Suppressor macrophage (primary cell): ENCODE measurements around the gene APOBR.
"Not testable (repeated sequence)": the region's sequence is repeated elsewhere in the genome, so short reads cannot be mapped to it uniquely, and the experiment has no call there.

Source experiments
- DNase-seq, 4 experiments: peaks; one replicate each; pipeline ENCODE4 v3.0.0-alpha.2; 2020 to 2022
- total RNA-seq, 17 experiments: gene quantifications; one replicate each; lab custom pipeline; 2026; ENCODE audit warnings: mixed read lengths in 6 of 17, inconsistent platforms in 3 of 17; lab: John Stamatoyannopoulos, UW

APOBR gene
- 13.0 to 104 (median 56.1) reads per million in 17 experiments for total RNA-seq

GRCh38 chr16:28494121-28494851, at the start of gene APOBR:
TSS of gene APOBR (plus strand) at chr16:28494643. CDS start at chr16:28494682, 39 bp downstream.
- DNase-seq: peak; percentile 94 to 98 (median 94)

GRCh38 chr16:28446388-28446787, 48.1 kb upstream of the APOBR start:
- not testable (repeated sequence) for DNase-seq

- DNase-seq: not testable (repeated sequence)
Observed at GRCh38 chr16:28447081-28447480, 47.4 kb upstream of the APOBR start.

DNA sequence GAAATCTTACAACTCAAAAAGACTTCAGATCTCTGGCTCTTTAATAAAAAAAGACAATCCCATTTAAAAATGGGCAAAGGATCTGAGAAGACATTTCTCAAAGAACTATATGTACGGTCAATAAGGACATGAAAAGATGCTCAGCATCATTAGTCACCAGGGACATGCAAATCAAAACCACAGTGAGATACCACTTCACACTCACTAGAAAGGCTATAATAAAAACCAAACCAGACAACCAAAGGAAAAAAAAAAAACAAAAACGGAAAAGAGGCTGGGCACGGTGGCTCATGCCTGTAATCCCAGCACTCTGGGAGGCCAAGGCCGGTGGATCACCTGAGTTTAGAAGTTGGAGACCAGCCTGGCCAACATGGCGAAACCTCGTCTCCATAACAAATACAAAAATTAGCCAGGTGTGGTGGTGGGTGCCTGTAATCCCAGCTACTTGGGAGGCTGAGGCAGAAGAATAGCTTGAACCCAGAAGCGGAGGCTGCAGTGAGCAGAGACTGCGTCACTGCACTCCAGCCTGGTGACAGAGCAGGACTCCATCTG, 20.7 kb upstream of the APOBR start:
- no peak for DNase-seq

GRCh38 chr16:28475221-28475620, 19.2 kb upstream of the APOBR start:
- DNase-seq: no peak

- DNase-seq: no peak
Observed at GRCh38 chr16:28477311-28477920, 17.0 kb upstream of the APOBR start.

DNA sequence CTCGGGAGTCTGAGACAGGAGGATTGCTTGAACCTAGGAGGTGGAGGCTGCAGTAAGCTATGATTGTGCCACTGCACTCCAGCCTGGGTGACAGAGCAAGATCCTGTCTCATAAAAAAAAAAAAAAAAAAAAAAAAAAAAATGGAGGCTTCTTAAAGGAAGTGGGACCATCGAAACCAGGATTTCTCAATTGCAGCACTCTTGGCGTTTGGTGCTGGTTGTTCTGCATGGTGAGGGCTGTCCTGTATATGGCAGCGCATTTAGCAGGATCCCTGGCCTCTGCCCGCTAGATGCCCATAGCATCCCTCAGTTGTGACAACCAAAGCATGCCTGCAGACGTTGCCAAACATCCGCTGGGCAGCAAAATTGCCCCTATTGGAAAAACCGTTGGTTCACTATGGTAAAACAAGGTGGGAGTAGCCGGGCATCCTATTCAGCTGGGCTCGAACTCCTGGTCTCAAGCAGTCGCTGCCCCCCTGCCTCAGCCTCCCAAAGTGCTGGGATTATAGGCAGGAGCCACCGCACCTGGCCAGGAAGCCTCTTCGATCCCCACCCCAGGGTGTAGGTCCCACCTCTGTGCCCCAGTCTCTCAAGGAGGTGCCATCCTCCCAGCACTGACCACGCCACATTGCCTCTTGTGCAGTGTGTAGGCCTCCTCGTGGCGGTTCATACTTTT, 15.8 kb upstream of the APOBR start:
- DNase-seq: peak; percentile 14 to 66 (median 54)

DNA sequence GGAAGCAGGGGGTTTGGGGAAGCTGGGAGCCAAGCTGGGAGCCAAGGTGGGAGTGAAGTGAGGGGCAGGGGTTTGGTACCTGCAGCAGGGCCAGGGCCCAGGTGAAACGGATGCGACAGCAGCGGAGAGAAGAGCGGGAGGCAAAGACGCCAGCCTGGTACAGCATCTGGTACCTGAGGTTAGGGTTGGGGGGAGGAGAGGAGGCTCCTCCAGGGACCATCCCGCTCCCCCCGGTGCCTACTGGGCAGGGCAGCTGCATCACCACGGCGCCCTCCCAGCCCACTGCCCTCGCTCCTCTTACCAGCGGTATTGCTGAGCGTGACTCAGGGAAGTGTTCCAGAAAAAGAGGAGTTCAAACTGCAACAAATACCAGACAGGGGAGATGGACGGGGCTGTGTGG, 12.4 kb upstream of the APOBR start:
- no peak for DNase-seq

DNA sequence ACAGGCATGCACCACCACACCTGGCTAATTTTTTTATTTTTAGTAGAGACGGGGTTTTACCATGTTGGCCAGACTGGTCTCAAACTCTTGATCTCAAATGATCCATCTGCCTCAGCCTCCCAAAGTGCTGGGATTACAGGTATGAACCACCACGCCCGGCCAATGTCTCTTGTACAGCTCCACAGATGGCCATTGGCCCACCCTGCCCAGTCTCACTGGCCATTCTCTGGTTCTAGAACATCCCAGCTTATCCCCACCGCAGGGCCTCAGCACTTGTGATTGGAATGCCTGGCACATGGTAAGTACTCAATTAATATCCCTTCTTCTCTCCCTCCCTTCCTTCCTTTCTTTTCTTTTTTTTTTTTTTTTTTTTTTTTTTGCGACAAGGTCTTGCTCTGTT, 11.1 kb upstream of the APOBR start:
- not testable (repeated sequence) for DNase-seq

DNA sequence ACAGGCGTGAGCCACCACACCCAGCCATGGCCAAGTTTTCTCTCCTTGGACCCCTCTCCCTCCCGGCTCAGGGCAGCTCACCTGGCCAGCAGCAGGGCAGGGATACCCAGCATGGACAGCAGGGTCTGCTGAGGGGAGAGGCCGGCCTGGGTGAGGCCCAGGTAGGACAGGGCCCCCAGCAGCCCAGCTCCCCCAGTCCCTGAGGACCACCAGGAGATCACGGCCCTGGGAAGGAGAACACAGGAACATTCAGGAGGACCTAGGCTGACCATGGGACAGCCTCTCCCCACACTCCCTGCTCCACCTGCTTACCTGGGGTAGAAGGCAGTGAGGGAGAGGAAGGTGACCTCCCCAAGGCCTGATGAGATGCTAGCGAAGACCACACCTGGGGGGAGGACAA, 8.2 kb upstream of the APOBR start:
- DNase-seq: no peak

DNA sequence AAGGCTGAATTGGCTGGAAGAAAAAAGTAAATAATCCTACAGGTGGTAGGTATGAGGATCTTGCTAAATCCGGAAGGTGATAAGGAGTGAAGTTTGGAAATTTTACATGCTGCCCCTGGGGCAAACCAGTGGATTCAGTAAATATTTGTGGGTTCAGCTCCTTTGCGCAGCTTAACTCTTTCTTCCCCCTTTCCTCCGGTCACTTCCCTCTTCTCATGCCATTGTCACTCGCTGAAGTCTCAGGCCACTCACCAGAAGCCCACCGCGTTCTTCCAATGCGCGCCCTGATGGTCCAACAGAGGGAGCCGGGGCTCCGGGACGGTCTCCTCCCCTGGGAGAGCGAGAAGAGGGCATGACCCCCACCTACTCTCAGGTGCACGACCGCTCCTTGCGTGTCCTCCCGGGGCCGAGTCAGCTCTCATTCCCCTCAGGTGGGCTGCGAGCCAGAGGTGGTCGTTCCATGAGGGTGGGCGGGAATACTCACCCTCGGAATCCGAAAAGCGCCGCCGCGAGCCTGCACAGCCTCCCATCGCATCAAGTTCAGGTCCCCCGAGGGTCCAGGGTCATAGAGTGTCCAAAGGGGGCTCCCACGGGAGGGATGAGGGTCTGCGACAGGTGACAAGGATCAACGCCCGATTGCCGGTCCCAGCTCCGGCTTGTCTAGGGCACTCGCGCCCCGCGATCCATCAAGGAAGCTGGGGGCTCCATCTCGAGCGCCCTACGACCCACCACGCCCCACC, 3.0 kb upstream of the APOBR start:
- peak; percentile 55 to 74 (median 68) for DNase-seq

DNA sequence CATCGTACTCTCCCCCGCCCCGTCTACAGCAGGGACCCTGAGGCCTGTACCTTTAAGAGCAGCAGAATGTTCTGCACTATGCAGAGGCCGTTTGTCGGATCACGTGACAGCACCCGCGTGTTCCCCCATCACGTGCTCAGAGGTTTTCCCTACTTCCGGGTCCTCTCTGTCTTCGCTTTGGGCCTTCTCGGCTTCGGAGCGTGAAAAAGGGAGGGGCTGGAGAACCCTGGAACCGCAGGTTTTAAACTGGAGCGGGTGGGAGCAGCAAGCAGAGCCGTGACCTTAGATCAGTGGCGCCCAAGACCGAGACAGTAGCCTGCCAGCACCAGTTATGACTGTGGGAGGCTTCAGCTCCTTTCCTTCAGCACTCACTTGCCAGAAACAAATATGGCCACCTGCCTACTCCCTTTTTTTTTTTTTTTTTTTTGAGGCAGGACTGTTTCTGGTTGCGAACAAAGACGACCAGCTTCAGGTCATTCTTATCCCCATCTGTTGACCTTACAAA, 2.4 kb upstream of the APOBR start, which contains the start of gene CLN3:
Gene CLN3, minus strand, starts transcription at position 105 of the 505 bp plus-strand sequence. CDS start 315 bp downstream, outside the sequence.
- DNase-seq: peak; percentile 93 to 98 (median 96)

DNA sequence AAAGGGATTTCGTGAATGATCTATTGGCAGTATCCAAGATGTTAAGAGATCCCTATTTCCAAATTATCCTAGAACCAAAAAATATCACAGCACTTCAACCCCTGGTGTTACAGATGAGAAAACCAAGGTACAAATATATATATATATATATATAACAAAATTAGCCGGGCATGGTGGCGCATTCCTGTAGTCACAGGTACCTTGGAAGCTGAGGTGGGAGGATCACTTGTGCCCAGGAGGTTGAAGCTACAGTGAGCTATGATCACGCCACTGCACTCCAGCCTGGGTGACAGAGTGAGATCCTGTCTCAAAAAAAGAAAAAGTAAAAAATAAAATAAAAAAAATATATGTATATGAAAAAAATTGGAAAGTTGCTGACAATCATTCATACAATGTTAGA, 1.9 kb upstream of the APOBR start:
- DNase-seq: no peak

- DNase-seq: peak; percentile 38 to 74 (median 64)
Observed at GRCh38 chr16:28495098-28495793, 803 bp downstream of the APOBR start.

DNA sequence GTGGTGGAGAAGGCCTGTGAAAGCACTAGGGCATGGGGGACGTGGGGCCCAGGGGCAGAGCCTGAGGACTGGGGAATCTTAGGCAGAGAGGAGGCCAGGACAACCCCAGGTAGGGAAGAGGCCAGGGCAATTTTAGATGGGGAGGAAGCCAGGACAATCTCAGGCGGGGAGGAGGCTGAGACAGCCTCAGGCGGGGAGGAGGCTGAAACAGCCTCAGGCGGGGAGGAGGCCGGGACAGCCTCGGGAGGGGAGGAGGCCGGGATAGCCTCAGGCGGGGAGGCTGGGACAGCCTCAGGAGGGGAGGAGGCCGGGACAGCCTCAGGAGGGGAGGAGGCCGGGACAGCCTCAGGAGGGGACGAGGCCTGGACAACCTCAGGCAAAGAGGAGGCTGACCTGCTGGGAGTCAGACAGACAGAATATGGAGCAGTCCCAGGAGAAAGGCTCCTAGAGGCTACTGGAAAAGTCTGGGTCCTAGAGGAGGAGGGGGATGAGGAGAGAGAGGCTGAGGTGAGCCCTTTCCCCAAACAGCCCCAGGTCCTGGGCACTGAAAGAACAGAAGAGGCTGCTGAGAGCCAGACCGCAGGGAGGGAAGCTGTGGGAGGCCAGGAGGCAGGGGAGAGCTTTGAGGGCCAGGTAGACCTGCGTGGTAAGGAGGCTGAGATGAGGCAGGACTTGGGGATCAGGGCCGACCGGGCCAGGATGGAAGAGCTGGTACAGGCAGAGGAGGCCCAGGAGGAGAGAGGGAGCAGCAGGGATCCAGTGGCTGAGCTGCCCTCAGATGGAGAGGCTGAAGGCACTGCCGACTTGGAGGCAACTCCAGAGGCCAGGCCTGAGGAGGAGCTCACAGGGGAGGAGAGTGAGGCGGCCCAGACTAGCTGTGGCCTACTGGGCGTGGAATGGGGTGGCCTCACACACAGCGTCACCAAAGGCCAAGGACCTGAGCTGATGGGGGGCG, 1.6 kb downstream of the APOBR start:
- no peak for DNase-seq

DNA sequence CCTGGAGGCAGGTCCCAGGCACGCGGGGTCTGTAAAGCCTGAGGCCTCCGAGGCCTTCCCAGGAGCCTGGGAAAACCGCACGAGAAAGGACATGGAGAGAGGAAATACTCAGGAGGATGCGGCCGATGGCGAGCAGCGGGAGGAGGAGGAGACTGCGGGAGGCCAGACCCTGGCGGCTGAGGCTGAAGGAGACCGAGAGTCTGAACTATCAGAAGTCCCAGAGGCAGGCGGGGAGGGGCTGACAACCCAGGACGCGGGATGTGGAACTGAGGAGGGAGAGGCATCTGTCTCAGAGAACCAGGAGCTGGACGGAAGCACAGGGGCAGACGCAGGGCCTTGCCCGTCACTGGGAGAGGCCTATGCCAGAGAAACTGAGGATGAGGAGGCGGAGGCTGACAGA, 2.4 kb downstream of the APOBR start:
- DNase-seq: no peak

- no peak for DNase-seq
Observed at GRCh38 chr16:28497386-28497785, 2.9 kb downstream of the APOBR start.

- no peak for DNase-seq
Observed at GRCh38 chr16:28497861-28498599, 3.6 kb downstream of the APOBR start.

DNA sequence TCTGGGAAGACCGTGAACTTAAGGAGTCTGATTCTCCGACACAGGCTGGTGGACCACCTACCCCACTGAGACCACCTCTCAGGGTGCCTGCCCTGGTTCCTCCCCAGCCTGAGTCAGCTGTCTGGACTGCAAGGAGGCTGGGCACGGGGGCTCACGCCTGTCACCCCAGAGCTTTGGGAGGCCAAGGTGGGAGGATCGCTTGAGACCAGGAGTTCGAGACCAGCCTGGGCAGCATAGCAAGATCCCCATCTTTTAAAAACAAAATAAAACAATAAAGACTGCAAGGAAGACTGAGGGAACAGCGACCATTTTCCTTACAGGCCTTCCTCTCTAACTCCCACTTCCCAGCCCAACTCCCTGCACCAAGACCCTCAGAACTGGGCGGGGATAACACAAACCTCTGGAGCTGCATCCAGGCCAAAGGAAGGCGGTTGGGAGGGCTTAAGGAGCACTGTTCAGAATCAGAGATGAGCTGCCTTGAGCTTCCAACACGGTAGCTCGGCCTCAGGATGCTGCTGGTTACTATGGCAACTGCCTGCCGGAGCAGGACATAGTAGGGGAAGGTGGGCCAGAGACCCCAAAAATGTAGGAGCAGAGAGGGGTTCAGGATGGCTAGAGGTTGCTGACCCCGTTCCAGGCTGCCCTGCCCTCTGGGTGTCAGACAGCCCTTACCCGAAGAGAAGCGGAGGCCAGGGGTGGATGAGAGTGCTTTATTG, 4.4 kb downstream of the APOBR start:
- DNase-seq: no peak
